ENCODE measurements around the gene KCTD5.

DNA sequence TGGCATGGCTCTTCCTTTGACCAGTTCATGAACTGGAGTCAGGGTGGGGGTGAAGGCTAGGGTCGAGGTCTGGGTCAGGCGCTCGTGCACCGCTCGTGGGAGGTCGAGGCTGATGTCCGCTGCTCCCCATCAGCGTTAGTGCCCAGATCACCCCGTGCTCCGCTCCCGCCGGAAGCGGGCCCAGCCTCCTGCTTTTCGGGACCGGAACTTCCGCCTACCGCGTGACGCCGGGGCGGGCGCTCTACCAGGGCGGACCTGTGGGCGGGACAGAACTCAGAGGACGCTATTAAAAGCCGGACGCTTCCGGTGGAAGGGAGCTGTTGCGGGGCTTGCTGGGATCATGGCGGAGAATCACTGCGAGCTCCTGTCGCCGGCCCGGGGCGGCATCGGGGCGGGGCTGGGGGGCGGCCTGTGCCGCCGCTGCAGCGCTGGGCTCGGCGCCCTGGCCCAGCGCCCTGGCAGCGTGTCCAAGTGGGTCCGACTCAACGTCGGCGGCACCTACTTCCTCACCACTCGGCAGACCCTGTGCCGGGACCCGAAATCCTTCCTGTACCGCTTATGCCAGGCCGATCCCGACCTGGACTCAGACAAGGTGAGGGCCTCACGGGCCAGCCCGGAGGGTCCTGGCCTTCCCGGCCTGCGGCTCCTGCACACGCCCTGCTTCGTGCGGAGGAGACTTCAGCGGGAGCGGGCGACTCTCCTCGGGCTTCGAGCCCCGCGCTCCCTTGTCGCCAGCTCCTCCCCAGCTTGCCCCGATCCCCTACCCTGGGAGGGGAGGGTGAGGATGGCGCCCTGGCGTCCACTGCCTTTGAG, at the start of gene KCTD5:
- TF ChIP-seq, protein P1, sequence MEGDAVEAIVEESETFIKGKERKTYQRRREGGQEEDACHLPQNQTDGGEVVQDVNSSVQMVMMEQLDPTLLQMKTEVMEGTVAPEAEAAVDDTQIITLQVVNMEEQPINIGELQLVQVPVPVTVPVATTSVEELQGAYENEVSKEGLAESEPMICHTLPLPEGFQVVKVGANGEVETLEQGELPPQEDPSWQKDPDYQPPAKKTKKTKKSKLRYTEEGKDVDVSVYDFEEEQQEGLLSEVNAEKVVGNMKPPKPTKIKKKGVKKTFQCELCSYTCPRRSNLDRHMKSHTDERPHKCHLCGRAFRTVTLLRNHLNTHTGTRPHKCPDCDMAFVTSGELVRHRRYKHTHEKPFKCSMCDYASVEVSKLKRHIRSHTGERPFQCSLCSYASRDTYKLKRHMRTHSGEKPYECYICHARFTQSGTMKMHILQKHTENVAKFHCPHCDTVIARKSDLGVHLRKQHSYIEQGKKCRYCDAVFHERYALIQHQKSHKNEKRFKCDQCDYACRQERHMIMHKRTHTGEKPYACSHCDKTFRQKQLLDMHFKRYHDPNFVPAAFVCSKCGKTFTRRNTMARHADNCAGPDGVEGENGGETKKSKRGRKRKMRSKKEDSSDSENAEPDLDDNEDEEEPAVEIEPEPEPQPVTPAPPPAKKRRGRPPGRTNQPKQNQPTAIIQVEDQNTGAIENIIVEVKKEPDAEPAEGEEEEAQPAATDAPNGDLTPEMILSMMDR (IDR thresholded peaks at IDR 0.05): no peak
- TF ChIP-seq EZH2phosphoT487 (IDR thresholded peaks at IDR 0.05): no peak
- TF ChIP-seq EZH2 (IDR thresholded peaks at IDR 0.05): peak; percentile 58

All from neural progenitor cell (in vitro differentiated cells).